ENCODE data around the gene SCARF2.
A peak's percentile ranks its signal among the peaks of the same experiment; 100 is the strongest.

SCARF2 gene

DNA sequence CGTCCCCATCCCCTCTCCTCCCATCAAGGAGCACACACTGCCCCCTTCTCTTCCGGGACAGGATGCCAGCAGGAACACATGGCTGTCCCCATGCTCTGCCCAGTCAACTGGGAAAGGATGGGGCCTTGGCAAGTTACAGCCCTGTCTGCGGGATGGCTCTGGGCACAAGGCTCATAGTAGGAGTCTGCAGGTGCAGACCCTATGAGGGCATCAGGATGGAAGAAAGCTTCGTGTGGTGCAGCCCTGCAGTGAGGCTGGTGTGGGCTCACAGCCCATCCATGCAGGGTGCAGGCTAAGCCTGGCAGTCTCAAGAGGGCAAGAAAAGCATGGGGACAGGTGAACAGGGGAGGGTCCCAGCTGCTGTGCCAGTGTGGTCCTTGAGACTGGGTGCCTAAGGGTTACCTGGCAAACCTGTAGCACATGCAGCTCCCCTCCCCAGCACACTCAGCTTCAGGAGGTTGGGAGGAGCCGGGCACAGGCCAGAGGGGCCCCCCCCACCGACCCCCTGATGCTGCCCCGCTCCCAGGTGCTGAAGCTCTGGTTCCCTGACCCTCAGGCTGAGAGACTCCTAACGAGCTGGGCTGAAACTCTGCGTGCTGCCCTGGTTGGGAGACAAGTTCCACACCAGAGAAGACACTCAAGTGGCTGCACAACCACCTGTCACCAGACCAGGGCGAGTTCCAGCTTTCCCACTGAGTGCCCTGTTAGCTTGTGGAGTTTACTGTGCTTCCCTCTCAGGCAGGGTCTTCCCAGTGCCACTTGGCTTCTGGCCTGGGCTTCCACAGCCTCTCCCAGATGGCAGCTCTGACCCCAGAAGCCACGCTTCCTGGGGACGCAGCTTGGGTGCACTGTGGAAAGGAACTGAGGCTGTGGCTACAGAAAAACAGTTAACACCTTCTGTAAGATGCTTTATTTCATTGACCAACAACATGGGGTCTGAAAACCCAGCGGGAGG, 3.3 kb upstream of the SCARF2 start:
- DNase-seq (ENCODE audit: low read depth) = no peak

DNA sequence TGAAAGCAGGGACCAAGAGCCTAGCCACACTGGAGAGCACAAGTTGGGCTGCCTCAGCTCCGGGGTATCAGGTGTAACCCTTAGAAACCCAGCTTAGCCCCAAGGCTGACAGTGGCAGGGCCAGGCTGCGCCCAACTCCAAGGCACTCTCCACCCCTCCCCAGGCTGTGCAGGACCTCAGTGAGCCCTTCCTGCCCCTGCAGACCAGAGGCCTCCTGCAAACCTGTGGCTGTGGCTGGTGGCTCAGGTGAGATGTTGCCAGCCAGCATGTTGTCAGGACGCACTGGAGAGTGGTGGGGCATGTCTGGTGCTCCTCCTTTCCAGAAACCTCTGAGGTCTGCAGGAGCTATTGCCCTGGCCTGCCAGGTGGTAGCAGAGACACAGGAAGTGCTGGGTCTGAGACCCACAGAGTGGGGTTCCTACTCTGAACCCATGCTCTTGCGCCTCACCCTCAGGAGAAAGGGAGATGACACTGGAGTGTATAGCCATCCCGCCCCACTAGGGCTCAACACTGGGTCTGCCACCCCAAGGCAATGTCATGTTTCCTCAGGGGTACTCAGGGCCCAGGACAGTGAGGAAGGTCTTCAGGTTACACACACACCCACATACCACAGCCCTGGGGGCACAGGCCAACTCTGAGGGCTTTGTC, 2.4 kb upstream of the SCARF2 start:
- no peak for DNase-seq (ENCODE audit: low read depth)

DNA sequence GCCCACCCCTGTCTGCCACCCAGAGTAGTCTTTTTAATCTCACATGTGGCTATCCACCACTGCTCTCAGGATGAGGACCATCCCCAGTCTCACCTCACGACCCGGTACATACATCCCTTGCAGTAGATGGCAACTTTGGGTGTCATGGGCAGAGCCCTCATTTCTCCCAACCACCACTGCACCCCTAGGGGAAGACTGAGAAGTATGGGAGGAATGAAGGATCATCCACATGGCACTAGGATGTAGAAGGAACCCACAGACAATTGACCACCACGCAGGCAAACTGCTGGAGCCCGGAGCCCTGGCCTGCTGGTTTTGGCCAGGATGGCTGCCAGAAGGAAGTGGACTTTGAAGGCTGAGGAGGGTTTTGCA, 1.9 kb upstream of the SCARF2 start:
- DNase-seq (ENCODE audit: low read depth) = no peak

DNA sequence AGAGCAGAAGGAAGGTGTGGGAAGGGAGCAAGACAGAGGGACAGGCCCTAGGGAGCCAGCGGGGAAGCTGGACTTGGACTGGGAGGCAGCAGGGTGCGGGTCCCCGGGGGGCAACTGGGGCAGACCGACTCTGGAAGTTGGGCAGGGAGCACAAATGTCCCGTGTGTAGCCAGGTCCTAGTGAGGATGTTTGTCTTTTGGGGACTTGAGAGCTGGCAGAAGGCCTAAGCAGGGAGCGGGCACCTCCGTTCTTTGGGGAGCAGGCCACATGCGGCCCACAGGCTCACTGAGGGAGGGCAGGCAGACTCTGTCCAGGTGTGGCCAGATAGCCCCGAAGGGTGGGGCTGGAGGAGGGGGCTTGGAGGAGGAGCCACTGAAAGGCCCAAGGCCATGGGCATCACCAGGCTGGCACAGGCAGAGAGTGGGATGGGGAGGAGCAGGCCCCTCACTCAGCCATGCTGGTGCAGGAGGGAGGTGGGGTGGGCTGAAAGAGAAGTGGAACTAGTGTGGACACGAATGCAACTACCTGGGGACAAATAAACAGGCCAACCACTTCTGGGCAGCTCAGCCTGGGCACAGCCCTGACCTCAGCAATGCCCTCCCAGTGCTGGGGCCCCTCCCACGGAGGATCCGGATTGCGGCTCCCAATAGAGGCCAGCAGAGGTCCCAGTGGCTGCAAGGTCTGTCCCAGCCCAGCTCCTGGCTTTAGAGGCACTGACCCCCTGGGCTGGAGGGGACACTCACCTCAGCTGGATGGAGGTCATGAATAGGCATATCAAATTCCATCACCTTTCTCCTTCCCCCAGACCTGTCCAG, 1.3 kb upstream of the SCARF2 start:
- DNase-seq (ENCODE audit: low read depth) = no peak

DNA sequence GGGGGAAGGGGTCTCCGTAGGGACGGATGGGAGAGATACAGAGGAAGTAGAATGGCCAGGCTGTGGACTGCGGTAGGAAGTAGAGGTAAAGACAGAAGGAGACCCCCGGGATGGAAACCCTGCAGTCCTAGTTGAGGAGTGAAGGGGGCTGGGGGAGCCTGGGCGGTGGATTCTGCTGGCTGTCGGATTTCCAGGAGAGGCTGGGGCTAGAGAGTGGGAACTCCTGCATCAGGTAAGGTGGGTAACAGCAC, 727 bp upstream of the SCARF2 start:
- no peak for DNase-seq (ENCODE audit: low read depth)

DNA sequence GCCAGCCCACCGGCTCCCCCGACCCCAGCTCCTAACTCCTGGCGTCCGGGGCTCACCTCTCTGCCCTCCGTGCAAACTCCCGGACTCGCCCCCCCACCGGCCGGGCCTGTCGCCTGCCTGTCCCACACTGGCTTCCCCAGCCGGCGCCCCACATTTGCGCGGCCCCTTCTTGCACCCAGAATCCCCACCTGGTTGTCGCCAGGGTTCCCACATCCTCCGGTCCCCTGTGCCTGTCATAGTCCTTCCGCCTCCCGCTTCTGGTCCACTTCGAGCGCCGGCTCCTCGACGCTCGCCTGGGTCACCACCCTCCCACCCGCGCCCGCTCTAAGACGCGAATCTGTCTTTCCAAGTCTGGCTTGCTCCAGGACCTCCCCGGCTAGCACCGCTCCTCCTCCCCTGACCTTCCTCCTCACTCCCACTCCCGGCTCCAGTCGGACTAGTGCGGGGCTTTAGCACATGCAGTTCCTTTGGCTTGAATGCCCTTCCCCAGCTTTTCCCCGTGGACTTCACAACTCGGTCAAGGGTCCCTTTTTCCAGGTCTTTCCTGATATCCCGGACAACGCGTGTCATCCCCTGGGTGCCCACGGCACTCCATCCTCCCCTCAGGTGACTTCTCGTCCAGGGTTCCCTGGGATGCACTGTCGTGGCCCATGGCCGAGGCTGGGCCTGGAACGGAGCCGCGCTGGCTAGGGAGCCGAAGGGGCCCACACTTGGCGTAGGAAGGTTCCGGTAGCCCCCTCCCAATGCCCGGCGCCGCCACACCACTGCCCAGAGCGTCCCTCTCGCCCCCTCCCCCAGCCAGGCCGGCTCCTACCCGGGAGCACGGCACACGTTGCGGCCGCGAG, 635 bp downstream of the SCARF2 start:
- peak; percentile 52 for DNase-seq (ENCODE audit: low read depth)

DNA sequence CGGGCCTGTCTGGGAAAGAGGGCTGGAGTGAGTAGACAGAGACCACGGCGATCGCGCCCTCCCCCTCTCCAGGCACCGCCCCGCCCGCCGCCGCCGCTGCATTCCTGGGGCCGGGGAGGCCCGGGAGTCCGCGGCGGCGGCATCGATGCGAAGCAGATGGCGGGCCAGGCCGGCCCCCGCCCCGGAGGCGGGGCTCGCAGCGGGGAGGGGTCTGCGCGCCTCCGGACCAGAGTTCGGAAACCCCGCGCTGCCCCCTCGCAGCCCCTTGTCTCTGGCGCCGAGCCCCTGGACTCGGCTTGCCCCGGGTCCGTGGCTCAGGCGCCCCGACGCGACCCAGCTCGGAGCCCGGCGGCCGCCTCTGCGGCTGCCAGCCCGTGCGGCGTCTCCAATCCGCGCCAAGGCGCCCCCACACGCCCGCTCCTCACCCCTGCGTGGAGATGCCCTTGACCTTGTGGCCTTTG, 1.3 kb downstream of the SCARF2 start:
- DNase-seq (ENCODE audit: low read depth) = no peak

DNA sequence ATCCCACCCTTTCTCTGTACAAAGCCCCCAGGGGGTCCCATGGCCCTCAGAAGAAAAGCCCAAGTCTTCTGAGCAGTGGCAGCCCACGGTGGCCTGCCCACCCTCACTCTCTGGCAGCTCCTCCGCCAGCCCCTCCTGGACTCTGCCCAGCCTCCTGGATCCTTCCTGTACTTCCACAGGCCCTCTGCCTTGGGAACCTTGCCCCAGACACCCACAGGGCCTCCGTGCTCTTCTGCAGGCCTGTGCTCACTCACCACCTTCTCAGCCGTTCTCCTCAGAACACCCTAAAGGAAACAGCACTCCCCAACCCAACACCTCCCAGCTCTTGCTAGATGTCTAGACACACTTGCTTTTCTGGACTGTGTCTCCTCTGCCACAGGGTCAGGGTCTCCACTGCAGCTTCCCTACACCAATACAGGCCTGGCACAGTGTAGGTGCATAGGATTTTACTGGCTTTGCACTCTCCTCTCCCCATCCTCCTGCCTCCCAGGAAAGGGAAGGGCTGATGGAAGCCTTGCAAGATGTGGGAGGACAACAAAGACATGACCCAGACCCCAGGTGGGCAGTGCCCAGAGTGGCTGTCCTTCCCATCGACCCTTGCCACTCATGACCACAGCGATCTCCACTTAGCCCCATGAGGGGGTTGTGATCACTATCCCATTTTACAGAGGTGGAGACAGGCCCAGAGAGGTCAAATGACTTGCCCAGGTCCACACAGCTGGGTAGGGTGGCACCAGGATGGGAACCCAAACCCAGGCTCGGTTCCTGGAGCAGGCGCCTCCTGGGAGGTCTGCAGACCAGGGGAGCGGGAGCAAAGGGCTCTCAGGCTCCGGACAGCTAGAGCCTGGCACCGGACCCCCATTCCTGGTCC, 2.0 kb downstream of the SCARF2 start:
- DNase-seq (ENCODE audit: low read depth) = no peak

DNA sequence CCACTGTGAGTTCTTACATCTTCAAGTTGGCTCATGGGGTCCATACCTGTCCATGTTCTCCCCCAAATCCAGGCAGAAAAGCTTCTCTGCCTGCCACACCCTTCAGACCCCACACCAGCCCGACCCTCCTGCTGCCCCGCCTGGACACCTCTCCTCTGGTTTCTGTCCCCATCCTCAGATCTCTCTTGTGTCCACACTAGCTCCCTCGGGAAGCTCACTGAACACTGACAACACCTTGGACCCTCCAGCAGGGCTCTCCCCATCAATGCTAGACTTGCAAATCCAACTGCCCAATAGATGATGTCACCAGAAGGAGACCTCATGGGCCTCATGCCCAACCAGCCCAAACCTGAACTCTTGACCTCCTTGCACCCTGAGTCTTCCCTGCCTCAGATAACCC, 2.9 kb downstream of the SCARF2 start:
- no peak for DNase-seq (ENCODE audit: low read depth)

DNA sequence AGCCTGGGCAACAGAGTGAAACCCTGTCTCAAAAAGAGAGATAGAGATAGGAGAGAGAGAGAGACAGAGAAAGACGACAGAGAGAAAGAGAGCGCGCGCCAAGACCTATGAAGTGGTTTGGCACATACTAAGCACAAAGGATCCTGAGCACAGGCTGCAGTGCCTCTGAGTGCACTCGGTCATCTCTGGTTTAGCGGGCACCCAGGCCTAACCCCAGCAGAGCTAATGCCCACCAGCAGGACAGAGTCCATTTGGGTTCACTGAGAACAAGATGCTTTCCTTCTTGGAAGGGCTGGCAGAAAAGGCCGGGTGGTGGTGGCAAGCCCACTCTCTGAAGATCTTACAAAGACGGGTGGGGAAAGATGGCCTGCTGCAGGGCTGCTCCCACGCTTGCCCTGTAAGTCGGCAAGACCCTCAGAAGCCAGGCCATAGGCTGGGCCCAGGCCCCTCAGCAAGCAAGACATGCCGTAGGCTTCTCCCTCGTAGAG, 3.3 kb downstream of the SCARF2 start:
- no peak for DNase-seq (ENCODE audit: low read depth)

DNA sequence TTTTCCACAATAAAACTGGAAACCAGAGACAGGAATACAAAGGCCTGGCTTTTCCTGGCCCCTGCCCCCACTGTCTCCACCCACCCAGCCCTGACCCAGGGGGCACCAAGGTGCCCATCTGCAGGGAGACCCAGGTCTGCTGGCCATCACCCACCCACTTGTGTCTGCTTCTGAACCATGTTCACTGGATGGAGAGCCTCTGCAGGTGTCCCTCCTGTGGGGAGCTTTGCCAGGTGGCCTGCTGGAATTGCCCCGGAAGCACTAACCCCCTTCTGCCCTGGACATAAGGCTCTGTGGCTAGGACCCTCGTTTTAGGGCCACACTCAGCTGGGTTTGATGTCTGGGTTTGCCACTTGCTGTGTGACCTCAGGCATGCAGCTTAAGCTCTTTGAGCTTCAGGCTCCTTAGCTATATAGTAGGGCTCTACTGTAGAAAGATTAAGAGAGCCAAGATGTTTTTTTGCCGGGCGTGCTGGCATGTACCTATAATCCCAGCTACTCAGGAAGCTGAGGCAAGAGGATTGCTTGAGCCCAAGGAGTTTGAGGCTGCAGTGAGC, 3.9 kb downstream of the SCARF2 start:
- no peak for DNase-seq (ENCODE audit: low read depth)

DNA sequence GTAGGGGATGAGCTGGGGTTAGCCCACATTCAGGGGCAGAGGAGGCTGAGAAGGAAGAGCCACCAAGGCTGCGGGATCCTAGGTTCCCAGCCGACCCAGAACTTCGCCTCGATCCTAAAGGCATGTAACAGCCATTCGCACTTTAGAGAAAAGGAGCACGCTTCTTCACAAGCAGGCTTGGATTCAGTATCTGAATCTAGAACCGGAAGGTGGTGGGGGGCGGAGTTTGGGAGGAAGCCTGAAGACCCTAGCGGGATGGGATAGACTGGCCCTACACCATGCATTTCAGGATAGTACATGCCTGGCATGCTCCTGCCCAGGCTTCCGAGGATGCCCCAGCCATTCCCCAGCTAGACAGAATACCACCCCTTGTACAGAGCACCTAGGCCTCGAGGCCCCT, 4.4 kb downstream of the SCARF2 start:
- no peak for DNase-seq (ENCODE audit: low read depth)

DNA sequence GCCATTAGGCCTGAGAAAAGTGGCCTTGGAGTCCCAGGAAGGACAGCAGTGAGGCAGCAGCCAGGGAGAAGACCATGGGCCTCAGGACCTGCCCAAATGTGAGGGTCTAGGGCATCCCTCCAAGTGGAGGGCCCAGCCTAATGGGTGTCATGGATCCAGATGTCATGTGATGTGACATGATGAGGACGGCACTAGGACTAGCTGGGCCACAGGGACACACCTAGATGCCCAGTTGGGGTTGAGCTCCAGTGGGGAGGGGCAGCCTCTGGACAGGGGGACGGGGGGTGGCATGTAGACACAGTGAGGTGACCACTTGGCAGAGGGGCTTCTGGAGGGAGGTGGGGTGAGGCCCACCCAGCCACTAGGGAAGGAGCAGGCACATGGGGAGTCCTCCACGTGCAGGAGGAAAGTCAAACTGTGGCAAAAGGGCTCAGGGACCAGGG, 5.4 kb downstream of the SCARF2 start:
- DNase-seq (ENCODE audit: low read depth) = no peak

DNA sequence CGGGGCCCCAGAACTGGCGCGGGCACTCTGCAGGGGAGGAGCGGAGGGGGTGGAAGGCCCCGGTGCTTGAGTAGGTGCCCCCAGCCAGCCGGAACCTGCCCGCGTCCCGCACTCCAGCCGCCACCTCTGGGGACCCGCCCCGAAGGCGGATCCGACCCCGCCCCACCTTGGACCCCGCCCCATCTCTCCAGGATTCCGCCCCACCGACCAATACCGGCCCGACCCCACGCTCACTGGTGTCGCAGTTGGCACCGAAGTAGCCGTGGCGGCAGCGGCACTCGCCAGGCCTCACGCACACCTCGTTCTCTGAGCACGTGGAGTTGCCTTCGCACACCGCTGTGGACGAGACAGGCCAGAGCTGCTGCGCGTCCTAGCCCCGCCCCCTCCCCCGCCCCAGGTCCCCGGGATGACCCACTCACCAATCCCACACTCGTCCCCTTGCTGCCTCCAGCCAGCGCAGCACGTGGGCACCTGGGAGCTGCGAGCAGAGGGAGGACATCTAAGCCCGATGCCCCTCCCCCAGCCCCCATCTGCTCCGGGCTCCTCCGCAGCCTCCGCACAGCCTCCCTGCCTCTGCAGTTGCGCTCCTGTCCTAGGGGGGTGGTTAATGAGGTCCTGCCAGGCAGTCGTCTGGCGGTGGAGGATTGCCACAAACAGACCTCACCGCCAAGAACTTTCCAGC, 6.0 kb downstream of the SCARF2 start:
- DNase-seq (ENCODE audit: low read depth) = no peak

DNA sequence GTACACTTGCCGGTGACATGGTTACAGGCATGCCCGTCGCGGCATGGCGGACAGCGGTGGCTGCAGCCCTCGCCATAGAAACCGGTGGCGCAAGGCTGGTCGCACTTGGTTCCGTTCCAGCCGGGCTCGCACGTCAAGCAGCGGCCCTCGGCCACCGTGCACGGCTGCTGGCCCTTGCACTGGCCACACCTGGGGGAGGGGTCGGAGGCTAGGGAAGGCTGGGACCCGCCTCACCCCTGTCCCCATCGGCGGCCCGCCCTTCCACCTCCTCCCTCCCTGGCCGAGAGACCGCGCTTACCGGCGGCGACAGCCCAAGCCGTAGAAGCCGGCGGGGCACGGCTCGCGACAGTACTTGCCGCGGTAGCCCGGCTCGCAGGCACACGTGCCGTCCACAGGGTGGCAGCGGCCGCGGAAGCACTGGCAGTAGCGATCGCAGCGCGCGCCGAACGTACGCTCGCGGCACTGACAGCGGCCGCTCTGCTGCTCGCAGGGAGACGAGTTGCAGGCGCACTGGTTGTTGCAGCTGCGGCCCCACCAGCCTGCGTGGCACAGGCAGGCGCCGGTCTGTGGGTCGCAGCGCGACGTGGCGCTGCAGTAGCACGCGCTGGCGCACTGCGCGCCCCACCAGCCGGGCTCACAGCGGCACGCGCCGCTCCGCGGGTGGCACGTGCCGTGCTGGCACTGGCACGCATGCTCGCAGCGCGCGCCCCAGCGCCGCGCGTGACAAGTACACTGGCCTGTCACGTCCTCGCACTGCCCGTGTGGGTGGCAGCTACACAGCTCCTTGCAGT, 6.7 kb downstream of the SCARF2 start:
- peak; percentile 55 for DNase-seq (ENCODE audit: low read depth)

DNA sequence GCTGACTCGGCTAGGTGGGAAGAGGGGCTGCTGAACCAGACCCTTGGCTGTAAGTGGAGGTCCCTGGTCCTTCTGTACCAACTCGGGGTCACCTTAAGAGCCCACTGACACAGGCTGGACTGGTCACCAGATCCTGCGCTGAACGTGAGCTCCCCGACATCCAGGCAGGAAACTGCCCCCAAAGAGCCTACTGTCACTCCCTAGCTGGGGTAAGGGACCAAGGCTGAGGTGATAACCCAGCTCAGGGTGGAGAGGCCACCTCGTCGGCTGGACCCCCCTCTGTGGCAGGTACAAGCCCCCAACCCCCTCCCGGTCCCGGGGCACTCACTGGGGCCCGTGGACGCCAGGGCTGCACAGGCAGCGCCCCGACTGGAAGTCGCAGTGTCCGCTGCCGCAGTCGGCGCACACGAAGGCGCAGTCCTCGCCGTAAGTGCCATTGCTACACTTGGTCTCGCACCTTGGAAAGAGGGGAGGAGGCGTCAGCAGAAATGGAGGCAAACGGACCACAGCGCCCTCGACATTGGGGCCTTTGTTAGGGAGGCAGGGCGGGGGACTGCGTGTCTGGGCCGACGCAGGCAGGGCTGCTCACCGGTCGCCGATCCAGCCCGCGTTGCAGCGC, 7.4 kb downstream of the SCARF2 start:
- no peak for DNase-seq (ENCODE audit: low read depth)

DNA sequence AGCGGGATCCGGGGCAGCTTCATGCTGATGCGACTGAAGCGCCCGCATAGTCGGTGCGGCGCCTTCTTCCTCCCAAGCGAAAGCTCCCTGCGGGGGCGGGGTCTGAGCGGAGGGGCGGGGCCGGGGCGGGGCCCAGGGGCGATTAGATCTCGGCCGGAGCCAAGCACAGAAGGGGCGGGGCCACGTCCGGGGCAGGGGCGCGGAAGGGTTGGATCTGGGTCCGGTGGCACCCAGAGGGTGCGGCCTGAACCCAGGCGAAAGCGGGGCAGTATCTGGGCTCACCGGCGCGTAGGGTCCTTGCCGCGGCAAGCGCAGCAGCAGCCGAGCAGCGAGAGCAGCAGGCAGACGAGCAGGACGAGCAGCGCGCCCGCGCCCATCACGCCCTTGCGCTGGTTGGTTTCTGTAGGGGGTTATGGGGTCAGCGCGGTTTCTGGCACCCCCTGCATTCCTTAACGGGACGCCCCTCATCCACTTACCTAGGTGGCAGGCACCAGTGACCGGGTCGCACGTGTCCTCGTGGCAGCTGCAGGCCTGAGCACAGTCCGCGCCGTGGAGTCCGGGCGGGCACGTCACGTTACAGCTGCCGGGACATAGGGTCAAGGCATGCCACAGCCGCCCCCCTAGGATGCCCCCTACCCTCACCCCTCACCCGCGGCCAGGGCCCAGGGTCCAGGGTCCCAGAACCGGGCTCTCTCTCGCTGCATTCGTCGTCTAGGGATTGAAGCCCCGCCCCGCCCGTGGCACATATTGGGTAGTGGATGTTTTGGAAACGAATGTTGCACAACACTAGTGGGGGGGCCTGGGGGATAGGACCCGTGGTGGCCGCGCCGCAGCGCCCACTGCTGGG, 8.1 kb downstream of the SCARF2 start:
- no peak for DNase-seq (ENCODE audit: low read depth)

Data from amniotic epithelial cell (primary cell).